ENCODE measurements around the gene FUBP3. TPM values are rescaled to one million over a fixed set of nuclear protein-coding genes. Genes with fewer than 3 reads are reported as not detected.

The FUBP3 gene
- 10 to 100 TPM; 71.7 to 83.9 (median 77.8) TPM for total RNA-seq

- Histone ChIP-seq H3K27ac (peak within 1 kb of the TSS; percentile 56 to 90 (median 79)), H3K9me3 (no peaks in the 10 kb centered on the region), H3K4me3 (replicated peaks in 1 of 3) (peak within 1 kb of the TSS; percentile 95 to 100 (median 95)), H3K36me3 (no peaks in the 10 kb centered on the region), H3K27me3 (no peaks in the 10 kb centered on the region), H3K4me1 (peaks cover 34 to 57% of the 10 kb centered on the region in 2 donors)
- peak; percentile 95 to 96 for DNase-seq
- WGBS, 2 donors = 0 to 1% methylated on average over 10 to 20 of the region's 74 CpGs
- TF ChIP-seq CTCF (IDR thresholded peaks at IDR 0.05) (no peak), POLR2A (IDR thresholded peaks at IDR 0.05) (peak; percentile 66 to 87)
- intact Hi-C loops (cut with DNase I) = no loop called here
Measured at GRCh38 chr9:130578865-130579737, at the start of gene FUBP3. Gene FUBP3, plus strand, starts transcription at chr9:130579577. Its CDS starts 104 bp downstream, at chr9:130579681.

GRCh38 chr9:130530938-130531337 is 48.4 kb upstream of the FUBP3 start:
- H3K36me3 ChIP-seq = no peaks in the 10 kb centered on the region
- no peaks in the 10 kb centered on the region for H3K27me3 ChIP-seq
- intact Hi-C loops (cut with DNase I) = no loop called here
- no peak overlapping the region for H3K4me3 ChIP-seq (replicated peaks in 1 of 3)
- H3K27ac ChIP-seq = no peak overlapping the region
- no peaks in the 10 kb centered on the region for H3K9me3 ChIP-seq
- no peak for DNase-seq
- 71 to 84% methylated on average over 9 of the region's 9 CpGs for WGBS, 2 donors
- TF ChIP-seq CTCF (IDR thresholded peaks at IDR 0.05) (no peak), POLR2A (IDR thresholded peaks at IDR 0.05) (no peak)
- H3K4me1 ChIP-seq = peaks cover 5 to 6% of the 10 kb centered on the region in 2 donors

- 95 to 96% methylated on average over 8 of the region's 8 CpGs for WGBS, 2 donors
Measured at GRCh38 chr9:130531670-130532069, 47.7 kb upstream of the FUBP3 start.

GRCh38 chr9:130532426-130533080 is 46.8 kb upstream of the FUBP3 start:
- H3K4me3 ChIP-seq (replicated peaks in 1 of 3) = no peak overlapping the region
- H3K27me3 ChIP-seq = no peaks in the 10 kb centered on the region
- no peaks in the 10 kb centered on the region for H3K36me3 ChIP-seq
- H3K9me3 ChIP-seq = no peaks in the 10 kb centered on the region
- no peak for DNase-seq
- no peak for TF ChIP-seq POLR2A (IDR thresholded peaks at IDR 0.05)
- TF ChIP-seq CTCF (IDR thresholded peaks at IDR 0.05) = no peak
- H3K4me1 ChIP-seq = peaks cover 6 to 10% of the 10 kb centered on the region in 2 donors
- WGBS, 2 donors = 85 to 88% methylated on average over 9 to 10 of the region's 10 CpGs
- intact Hi-C loops (cut with DNase I) = no loop called here
- H3K27ac ChIP-seq = no peak overlapping the region

More at GRCh38 chr9:130531670-130532069, 47.7 kb upstream of the FUBP3 start:
- no peak for DNase-seq
- no peaks in the 10 kb centered on the region for H3K36me3 ChIP-seq
- no peaks in the 10 kb centered on the region for H3K27me3 ChIP-seq
- no peak overlapping the region for H3K4me3 ChIP-seq (replicated peaks in 1 of 3)
- H3K9me3 ChIP-seq = no peaks in the 10 kb centered on the region
- H3K27ac ChIP-seq = no peak overlapping the region
- H3K4me1 ChIP-seq = peaks cover 6 to 10% of the 10 kb centered on the region in 2 donors
- intact Hi-C loops (cut with DNase I) = no loop called here
- TF ChIP-seq CTCF (IDR thresholded peaks at IDR 0.05) (no peak), POLR2A (IDR thresholded peaks at IDR 0.05) (no peak)

Data from thyroid gland (tissue), 4 donors.